ENCODE results near the gene EIF3J.
"Not testable (repeated sequence)": the region's sequence is repeated elsewhere in the genome, so short reads cannot be mapped to it uniquely, and the experiment has no call there.

EIF3J gene

GRCh38 chr15:44527241-44527640, 9.7 kb upstream of the EIF3J start:
- no peaks in the 10 kb centered on the region for H3K4me1 ChIP-seq (ENCODE audit: control insufficient read depth, insufficient read depth, low read length)
- H3K27ac ChIP-seq (ENCODE audit: low read depth, low read length): no peak overlapping the region
- H3K36me3 ChIP-seq (ENCODE audit: control insufficient read depth, insufficient read depth, low read length): peaks cover 39% of the 10 kb centered on the region

GRCh38 chr15:44529864-44530604, 6.9 kb upstream of the EIF3J start:
- no peak overlapping the region for H3K4me3 ChIP-seq (ENCODE audit: low read depth, low read length)
- peaks cover 18% of the 10 kb centered on the region for H3K36me3 ChIP-seq (ENCODE audit: control insufficient read depth, insufficient read depth, low read length)
- no peaks in the 10 kb centered on the region for H3K4me1 ChIP-seq (ENCODE audit: control insufficient read depth, insufficient read depth, low read length)
- H3K9me3 ChIP-seq (ENCODE audit: control insufficient read depth, insufficient read depth, low read depth, low read length): no peaks in the 10 kb centered on the region
- no peak overlapping the region for H3K27ac ChIP-seq (ENCODE audit: low read depth, low read length)
- no peaks in the 10 kb centered on the region for H3K27me3 ChIP-seq (ENCODE audit: control insufficient read depth, insufficient read depth, low read length)
- no peak overlapping the region for H3K9ac ChIP-seq (ENCODE audit: low read length)

More at GRCh38 chr15:44527241-44527640, 9.7 kb upstream of the EIF3J start:
- no peak overlapping the region for H3K9ac ChIP-seq (ENCODE audit: low read length)
- H3K27me3 ChIP-seq (ENCODE audit: control insufficient read depth, insufficient read depth, low read length): no peaks in the 10 kb centered on the region
- no peak overlapping the region for H3K4me3 ChIP-seq (ENCODE audit: low read depth, low read length)
- H3K9me3 ChIP-seq (ENCODE audit: control insufficient read depth, insufficient read depth, low read depth, low read length): no peaks in the 10 kb centered on the region

GRCh38 chr15:44530653-44531052, 6.3 kb upstream of the EIF3J start:
- no peak overlapping the region for H3K27ac ChIP-seq (ENCODE audit: low read depth, low read length)
- H3K4me1 ChIP-seq (ENCODE audit: control insufficient read depth, insufficient read depth, low read length): 0 out of 2 replicates have a peak, but pooled peaks cover 1% of the 10 kb centered on the region
- no peak overlapping the region for H3K4me3 ChIP-seq (ENCODE audit: low read depth, low read length)
- peaks cover 15% of the 10 kb centered on the region; the same call in 1 of the 2 replicates for H3K36me3 ChIP-seq (ENCODE audit: control insufficient read depth, insufficient read depth, low read length)
- H3K9me3 ChIP-seq (ENCODE audit: control insufficient read depth, insufficient read depth, low read depth, low read length): no peaks in the 10 kb centered on the region
- no peaks in the 10 kb centered on the region for H3K27me3 ChIP-seq (ENCODE audit: control insufficient read depth, insufficient read depth, low read length)
- no peak overlapping the region for H3K9ac ChIP-seq (ENCODE audit: low read length)

GRCh38 chr15:44532275-44532674, 4.7 kb upstream of the EIF3J start:
- not testable (repeated sequence) for H3K27ac ChIP-seq (ENCODE audit: low read depth, low read length); H3K4me1 ChIP-seq (ENCODE audit: control insufficient read depth, insufficient read depth, low read length); H3K9me3 ChIP-seq (ENCODE audit: control insufficient read depth, insufficient read depth, low read depth, low read length); H3K27me3 ChIP-seq (ENCODE audit: control insufficient read depth, insufficient read depth, low read length); H3K36me3 ChIP-seq (ENCODE audit: control insufficient read depth, insufficient read depth, low read length); H3K4me3 ChIP-seq (ENCODE audit: low read depth, low read length); H3K9ac ChIP-seq (ENCODE audit: low read length)

- no peaks in the 10 kb centered on the region for H3K9me3 ChIP-seq (ENCODE audit: control insufficient read depth, insufficient read depth, low read depth, low read length)
- H3K27me3 ChIP-seq (ENCODE audit: control insufficient read depth, insufficient read depth, low read length): no peaks in the 10 kb centered on the region
- 0 out of 2 replicates have a peak, but pooled peaks cover 4% of the 10 kb centered on the region for H3K4me1 ChIP-seq (ENCODE audit: control insufficient read depth, insufficient read depth, low read length)
- no peak overlapping the region for H3K9ac ChIP-seq (ENCODE audit: low read length)
- H3K36me3 ChIP-seq (ENCODE audit: control insufficient read depth, insufficient read depth, low read length): no peaks in the 10 kb centered on the region
- no peak overlapping the region for H3K4me3 ChIP-seq (ENCODE audit: low read depth, low read length)
- no peak overlapping the region for H3K27ac ChIP-seq (ENCODE audit: low read depth, low read length)
Observed at GRCh38 chr15:44532689-44533088, 4.3 kb upstream of the EIF3J start.

GRCh38 chr15:44535092-44535491, 1.9 kb upstream of the EIF3J start:
- H3K36me3 ChIP-seq (ENCODE audit: control insufficient read depth, insufficient read depth, low read length): peaks cover 8% of the 10 kb centered on the region
- H3K4me3 ChIP-seq (ENCODE audit: low read depth, low read length): peak overlapping the region; percentile 82; the same call in 1 of the 2 replicates
- no peaks in the 10 kb centered on the region for H3K9me3 ChIP-seq (ENCODE audit: control insufficient read depth, insufficient read depth, low read depth, low read length)
- peaks cover 7% of the 10 kb centered on the region; the same call in 1 of the 2 replicates for H3K4me1 ChIP-seq (ENCODE audit: control insufficient read depth, insufficient read depth, low read length)
- H3K27ac ChIP-seq (ENCODE audit: low read depth, low read length): no peak overlapping the region
- H3K9ac ChIP-seq (ENCODE audit: low read length): no peak overlapping the region
- H3K27me3 ChIP-seq (ENCODE audit: control insufficient read depth, insufficient read depth, low read length): no peaks in the 10 kb centered on the region

- H3K27ac ChIP-seq (ENCODE audit: low read depth, low read length): peak overlapping the region; percentile 86; the same call in 1 of the 2 replicates
- H3K4me3 ChIP-seq (ENCODE audit: low read depth, low read length): peak overlapping the region; percentile 82
- H3K4me1 ChIP-seq (ENCODE audit: control insufficient read depth, insufficient read depth, low read length): peaks cover 7% of the 10 kb centered on the region; the same call in 1 of the 2 replicates
- no peaks in the 10 kb centered on the region for H3K27me3 ChIP-seq (ENCODE audit: control insufficient read depth, insufficient read depth, low read length)
- H3K36me3 ChIP-seq (ENCODE audit: control insufficient read depth, insufficient read depth, low read length): peaks cover 13% of the 10 kb centered on the region
- no peaks in the 10 kb centered on the region for H3K9me3 ChIP-seq (ENCODE audit: control insufficient read depth, insufficient read depth, low read depth, low read length)
- peak overlapping the region; percentile 87 for H3K9ac ChIP-seq (ENCODE audit: low read length)
Observed at GRCh38 chr15:44535523-44536301, 1.2 kb upstream of the EIF3J start.

GRCh38 chr15:44536302-44536961, 515 bp upstream of the EIF3J start:
- peaks cover 7% of the 10 kb centered on the region; the same call in 1 of the 2 replicates for H3K4me1 ChIP-seq (ENCODE audit: control insufficient read depth, insufficient read depth, low read length)
- no peaks in the 10 kb centered on the region for H3K27me3 ChIP-seq (ENCODE audit: control insufficient read depth, insufficient read depth, low read length)
- H3K9ac ChIP-seq (ENCODE audit: low read length): peak overlapping the region; percentile 87
- H3K36me3 ChIP-seq (ENCODE audit: control insufficient read depth, insufficient read depth, low read length): peaks cover 20% of the 10 kb centered on the region
- H3K27ac ChIP-seq (ENCODE audit: low read depth, low read length): peak overlapping the region; percentile 86
- H3K4me3 ChIP-seq (ENCODE audit: low read depth, low read length): peak overlapping the region; percentile 82
- H3K9me3 ChIP-seq (ENCODE audit: control insufficient read depth, insufficient read depth, low read depth, low read length): no peaks in the 10 kb centered on the region

- Histone ChIP-seq H3K27ac (ENCODE audit: low read depth, low read length) (peak overlapping the region; percentile 90), H3K4me1 (ENCODE audit: control insufficient read depth, insufficient read depth, low read length) (peaks cover 7% of the 10 kb centered on the region; the same call in 1 of the 2 replicates), H3K9ac (ENCODE audit: low read length) (peak overlapping the region; percentile 93), H3K4me3 (ENCODE audit: low read depth, low read length) (peak overlapping the region; percentile 82), H3K27me3 (ENCODE audit: control insufficient read depth, insufficient read depth, low read length) (no peaks in the 10 kb centered on the region), H3K36me3 (ENCODE audit: control insufficient read depth, insufficient read depth, low read length) (peaks cover 27% of the 10 kb centered on the region), H3K9me3 (ENCODE audit: control insufficient read depth, insufficient read depth, low read depth, low read length) (no peaks in the 10 kb centered on the region)
Observed at GRCh38 chr15:44537735-44538240, 841 bp downstream of the EIF3J start.

- H3K4me3 ChIP-seq (ENCODE audit: low read depth, low read length): no peak overlapping the region
- H3K27ac ChIP-seq (ENCODE audit: low read depth, low read length): no peak overlapping the region
- H3K9ac ChIP-seq (ENCODE audit: low read length): no peak overlapping the region
- peaks cover 31% of the 10 kb centered on the region for H3K36me3 ChIP-seq (ENCODE audit: control insufficient read depth, insufficient read depth, low read length)
- H3K9me3 ChIP-seq (ENCODE audit: control insufficient read depth, insufficient read depth, low read depth, low read length): no peaks in the 10 kb centered on the region
- peaks cover 6% of the 10 kb centered on the region for H3K4me1 ChIP-seq (ENCODE audit: control insufficient read depth, insufficient read depth, low read length)
- H3K27me3 ChIP-seq (ENCODE audit: control insufficient read depth, insufficient read depth, low read length): no peaks in the 10 kb centered on the region
Observed at GRCh38 chr15:44541282-44541958, 4.5 kb downstream of the EIF3J start.
